Uterus (tissue), 2 donors: ENCODE data around the gene MYO9B.

Experiments
- POLR2A ChIP-seq, 2 donors: fragments of 450-650 bp; IDR thresholded peaks; one replicate each; pipeline ENCODE4 v1.6.1; 2016; ENCODE audit warnings: antibody characterized with exemption in 2 of 2, mild to moderate bottlenecking in 1 of 2, moderate library complexity in 1 of 2
- TF ChIP-seq, protein P1 (sequence below), 4 experiments: fragments of 200-600 bp in 2 of 4; fragments of 450-650 bp in 2 of 4; sonication (generic) in 2 of 4; IDR thresholded peaks; one replicate each; pipeline ENCODE4 v1.5.1; 2016 to 2019; ENCODE audit warnings: antibody characterized with exemption in 4 of 4, mild to moderate bottlenecking in 2 of 4, moderate library complexity in 1 of 4

DNA sequence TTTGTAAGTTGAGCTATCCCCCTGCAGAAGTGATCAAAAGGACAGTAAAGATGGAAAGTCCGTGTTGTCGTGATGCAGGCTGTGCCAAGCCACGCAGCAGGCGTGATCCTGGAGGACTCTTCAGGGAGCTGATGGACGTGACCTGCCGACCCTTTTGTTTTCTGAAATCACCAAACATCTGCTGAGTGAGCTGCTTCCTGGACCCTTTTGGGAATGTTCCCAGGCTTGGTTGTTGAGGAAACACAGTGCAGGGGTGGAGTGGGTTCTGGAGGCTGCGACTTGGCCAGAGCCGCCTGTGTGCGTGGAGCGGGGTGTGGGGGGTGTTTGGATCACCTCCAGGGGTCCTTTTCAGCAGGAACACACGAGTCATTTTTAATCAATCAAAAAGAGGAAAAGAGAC, 33.6 kb upstream of the MYO9B start:
- TF ChIP-seq, protein P1, sequence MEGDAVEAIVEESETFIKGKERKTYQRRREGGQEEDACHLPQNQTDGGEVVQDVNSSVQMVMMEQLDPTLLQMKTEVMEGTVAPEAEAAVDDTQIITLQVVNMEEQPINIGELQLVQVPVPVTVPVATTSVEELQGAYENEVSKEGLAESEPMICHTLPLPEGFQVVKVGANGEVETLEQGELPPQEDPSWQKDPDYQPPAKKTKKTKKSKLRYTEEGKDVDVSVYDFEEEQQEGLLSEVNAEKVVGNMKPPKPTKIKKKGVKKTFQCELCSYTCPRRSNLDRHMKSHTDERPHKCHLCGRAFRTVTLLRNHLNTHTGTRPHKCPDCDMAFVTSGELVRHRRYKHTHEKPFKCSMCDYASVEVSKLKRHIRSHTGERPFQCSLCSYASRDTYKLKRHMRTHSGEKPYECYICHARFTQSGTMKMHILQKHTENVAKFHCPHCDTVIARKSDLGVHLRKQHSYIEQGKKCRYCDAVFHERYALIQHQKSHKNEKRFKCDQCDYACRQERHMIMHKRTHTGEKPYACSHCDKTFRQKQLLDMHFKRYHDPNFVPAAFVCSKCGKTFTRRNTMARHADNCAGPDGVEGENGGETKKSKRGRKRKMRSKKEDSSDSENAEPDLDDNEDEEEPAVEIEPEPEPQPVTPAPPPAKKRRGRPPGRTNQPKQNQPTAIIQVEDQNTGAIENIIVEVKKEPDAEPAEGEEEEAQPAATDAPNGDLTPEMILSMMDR (IDR thresholded peaks at IDR 0.05), result no peak
- no peak for TF ChIP-seq POLR2A (IDR thresholded peaks at IDR 0.05)
